PC-9 (cell line): ENCODE results near the gene CCDC124. TPM values are rescaled to one million over a fixed set of nuclear protein-coding genes. Genes with fewer than 3 reads are reported as not detected.
"Not testable (repeated sequence)": the region's sequence is repeated elsewhere in the genome, so short reads cannot be mapped to it uniquely, and the experiment has no call there.

Experiments
- BruUV-seq: library from RNA; stranded (reverse); fragments of 400-500 nt; replicated peaks from 2 replicates; lab custom pipeline; 2021; lab: Mats Ljungman, UMichigan
- CTCF ChIA-PET: fragments of 300-600 bp; sonication (Branson Sonifier 250); formaldehyde crosslinking; loops from one replicate; lab custom pipeline; 2022; ENCODE audit warnings: antibody characterized with exemption; lab: Charles Lee
- POLR2A ChIA-PET: fragments of 300-600 bp; sonication (Branson Sonifier 250); formaldehyde crosslinking; loops from one replicate; lab custom pipeline; 2022; ENCODE audit warnings: antibody characterized with exemption; ENCODE audit not compliant: unreplicated experiment; lab: Charles Lee
- DNase-seq, 2 experiments: peaks; one replicate each; pipeline versions ENCODE4 v3.0.0 to v3.0.0-alpha.2; 2015 to 2022; ENCODE audit warnings: mixed read lengths in 1 of 2
- H2AFZ ChIP-seq: fragments of 200-600 bp; sonication (generic); 2 replicates; pipeline ENCODE4 v1.8.1; 2017; ENCODE audit warnings: antibody characterized with exemption
- H3F3A ChIP-seq: fragments of 200-600 bp; sonication (generic); 2 replicates; pipeline ENCODE4 v1.8.1; 2017; ENCODE audit warnings: antibody characterized with exemption, mild to moderate bottlenecking, low read depth; ENCODE audit not compliant: insufficient read depth
- H3K27ac ChIP-seq: fragments of 200-600 bp; sonication (generic); 2 replicates; pipeline ENCODE4 v1.6.1; 2016; ENCODE audit warnings: mixed run types
- H3K27me3 ChIP-seq: fragments of 200-600 bp; sonication (generic); 2 replicates; pipeline ENCODE4 v1.6.1; 2016; ENCODE audit warnings: low read depth, mixed run types; ENCODE audit not compliant: insufficient read depth
- H3K36me3 ChIP-seq: fragments of 200-600 bp; sonication (generic); 2 replicates; pipeline ENCODE4 v1.6.1; 2016; ENCODE audit warnings: low read depth, mixed run types
- H3K4me1 ChIP-seq: fragments of 200-600 bp; sonication (generic); replicated peaks from 2 replicates; pipeline ENCODE4 v1.6.1; 2016; ENCODE audit warnings: mixed run types; ENCODE audit not compliant: insufficient read depth
- H3K4me2 ChIP-seq: fragments of 200-600 bp; sonication (generic); 2 replicates; pipeline ENCODE4 v1.6.1; 2017; ENCODE audit warnings: mixed run types
- H3K4me3 ChIP-seq: fragments of 200-600 bp; sonication (generic); 2 replicates; pipeline ENCODE4 v1.6.1; 2016; ENCODE audit warnings: mixed run types
- H3K79me2 ChIP-seq: fragments of 200-600 bp; sonication (generic); 2 replicates; pipeline ENCODE4 v1.6.1; 2017; ENCODE audit warnings: low read depth, mixed run types
- H3K9me2 ChIP-seq: fragments of 200-600 bp; sonication (generic); 2 replicates; pipeline ENCODE4 v1.8.1; 2017; ENCODE audit warnings: mild to moderate bottlenecking; ENCODE audit not compliant: insufficient read depth
- H3K9me3 ChIP-seq: fragments of 200-600 bp; sonication (generic); 2 replicates; pipeline ENCODE4 v1.8.1; 2016; ENCODE audit warnings: low read depth; ENCODE audit not compliant: insufficient read depth
- H4K20me1 ChIP-seq: fragments of 200-600 bp; sonication (generic); 2 replicates; pipeline ENCODE4 v1.8.1; 2017; ENCODE audit not compliant: insufficient read depth
- EZH2 ChIP-seq: fragments of 200-600 bp; sonication (generic); IDR thresholded peaks from 2 replicates; pipeline ENCODE4 v1.8.0; 2017; ENCODE audit warnings: antibody characterized with exemption, low read depth
- intact Hi-C: fragments of 100-400 bp; cut with micrococcal nuclease; formaldehyde crosslinking; loops from one replicate; pipeline ENCODE4 v1.10.0; 2022; ENCODE audit not compliant: unreplicated experiment
- total RNA-seq: library from RNA; stranded (reverse); gene quantifications from 2 replicates; pipeline ENCODE4 v1.2.3, GENCODE V29; 2021
- TF ChIP-seq, protein P1 (sequence below): fragments of 200-600 bp; sonication (generic); conservative IDR thresholded peaks from 2 replicates; pipeline ENCODE4 v1.6.1; 2017; ENCODE audit warnings: mixed run types, antibody characterized with exemption, mild to moderate bottlenecking, moderate library complexity

CCDC124 gene
- total RNA-seq, 1 experiment from 2014 or later, result 118 TPM

- no peaks in the 10 kb centered on the region for H3K4me1 ChIP-seq
- ChIA-PET CTCF (no interaction called here), POLR2A (interaction anchor here (0.5 to 0.7 kb wide), 3 partner anchors 10 to 290 kb away, joined by 3 to 4 read pairs (median 3); no protein-coding TSS in a partner anchor)
- intact Hi-C loops, result no loop called here
- no peak for DNase-seq
- H3K79me2 ChIP-seq, result no peaks in the 10 kb centered on the region
- no peak overlapping the region for H3K4me3 ChIP-seq
- no peaks in the 10 kb centered on the region for H3K9me3 ChIP-seq
- no peaks in the 10 kb centered on the region for H3K36me3 ChIP-seq
- no peak overlapping the region for H2AFZ ChIP-seq
- no peak overlapping the region for H3K27ac ChIP-seq
- H3K9me2 ChIP-seq, result no peaks in the 10 kb centered on the region
- no TSS peak for BruUV-seq
- H4K20me1 ChIP-seq, result no peaks in the 10 kb centered on the region; the same call in 1 of the 2 replicates
- no peak overlapping the region for H3K4me2 ChIP-seq
- TF ChIP-seq, protein P1, sequence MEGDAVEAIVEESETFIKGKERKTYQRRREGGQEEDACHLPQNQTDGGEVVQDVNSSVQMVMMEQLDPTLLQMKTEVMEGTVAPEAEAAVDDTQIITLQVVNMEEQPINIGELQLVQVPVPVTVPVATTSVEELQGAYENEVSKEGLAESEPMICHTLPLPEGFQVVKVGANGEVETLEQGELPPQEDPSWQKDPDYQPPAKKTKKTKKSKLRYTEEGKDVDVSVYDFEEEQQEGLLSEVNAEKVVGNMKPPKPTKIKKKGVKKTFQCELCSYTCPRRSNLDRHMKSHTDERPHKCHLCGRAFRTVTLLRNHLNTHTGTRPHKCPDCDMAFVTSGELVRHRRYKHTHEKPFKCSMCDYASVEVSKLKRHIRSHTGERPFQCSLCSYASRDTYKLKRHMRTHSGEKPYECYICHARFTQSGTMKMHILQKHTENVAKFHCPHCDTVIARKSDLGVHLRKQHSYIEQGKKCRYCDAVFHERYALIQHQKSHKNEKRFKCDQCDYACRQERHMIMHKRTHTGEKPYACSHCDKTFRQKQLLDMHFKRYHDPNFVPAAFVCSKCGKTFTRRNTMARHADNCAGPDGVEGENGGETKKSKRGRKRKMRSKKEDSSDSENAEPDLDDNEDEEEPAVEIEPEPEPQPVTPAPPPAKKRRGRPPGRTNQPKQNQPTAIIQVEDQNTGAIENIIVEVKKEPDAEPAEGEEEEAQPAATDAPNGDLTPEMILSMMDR, result no peak
- no peak for TF ChIP-seq EZH2
- H3F3A ChIP-seq, result peaks cover 14% of the 10 kb centered on the region; the same call in 1 of the 2 replicates
- peaks cover 11% of the 10 kb centered on the region for H3K27me3 ChIP-seq
Observed at GRCh38 chr19:17985037-17985818, 52.4 kb downstream of the CCDC124 start.

- intact Hi-C loops, DNase-seq, H3K79me2 ChIP-seq, BruUV-seq, H2AFZ ChIP-seq, H3K9me2 ChIP-seq, H4K20me1 ChIP-seq, H3K27ac ChIP-seq, H3K4me3 ChIP-seq, H3K27me3 ChIP-seq, POLR2A ChIA-PET, H3K4me1 ChIP-seq, H3K9me3 ChIP-seq, H3K36me3 ChIP-seq, H3K4me2 ChIP-seq: not testable (repeated sequence)
- CTCF ChIA-PET, result interaction anchor here (0.7 kb wide), 1 partner anchor 599 kb away, joined by 4 read pairs; no protein-coding TSS in a partner anchor
- peaks cover 19% of the 10 kb centered on the region; the same call in 1 of the 2 replicates for H3F3A ChIP-seq
Observed at GRCh38 chr19:17986569-17986968, 53.8 kb downstream of the CCDC124 start.

DNA sequence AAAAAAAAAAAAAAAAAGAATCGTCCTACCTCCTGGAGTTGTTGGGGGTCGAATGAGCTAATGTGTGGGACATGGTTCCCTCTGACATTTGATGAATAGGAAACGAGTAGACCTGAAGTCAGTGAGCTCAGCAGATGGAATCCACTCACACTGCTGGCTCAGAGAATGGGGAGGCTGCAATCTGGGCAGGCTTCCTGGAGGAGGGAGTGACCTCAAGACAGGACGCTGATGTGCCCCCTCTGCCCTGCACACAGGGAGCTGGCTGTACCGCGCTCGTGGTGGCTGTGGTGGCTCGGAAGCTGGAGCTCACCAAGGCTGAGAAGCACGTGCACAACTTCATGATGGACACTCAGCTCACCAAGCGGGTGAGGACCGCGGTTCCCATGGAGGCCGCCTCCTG lies 55.3 kb downstream of the CCDC124 start:
- no peaks in the 10 kb centered on the region for H3K4me1 ChIP-seq
- no peaks in the 10 kb centered on the region for H3K36me3 ChIP-seq
- ChIA-PET POLR2A (no interaction called here), CTCF (interaction anchor here (0.6 kb wide), 1 partner anchor 339 kb away, joined by 9 read pairs; no protein-coding TSS in a partner anchor)
- no peaks in the 10 kb centered on the region for H3K9me3 ChIP-seq
- no peak overlapping the region for H3K4me3 ChIP-seq
- TF ChIP-seq, protein P1, result no peak
- TF ChIP-seq EZH2, result no peak
- DNase-seq, result no peak
- H3K27ac ChIP-seq, result no peak overlapping the region
- H2AFZ ChIP-seq, result no peak overlapping the region
- H3K79me2 ChIP-seq, result no peaks in the 10 kb centered on the region
- no peak overlapping the region for H3K4me2 ChIP-seq
- intact Hi-C loops, result no loop called here
- peaks cover 22% of the 10 kb centered on the region; the same call in 1 of the 2 replicates for H3F3A ChIP-seq
- H3K27me3 ChIP-seq, result no peaks in the 10 kb centered on the region
- BruUV-seq, result no TSS peak
- no peaks in the 10 kb centered on the region for H3K9me2 ChIP-seq
- H4K20me1 ChIP-seq, result no peaks in the 10 kb centered on the region; the same call in 1 of the 2 replicates
